ENCODE data around the gene ITPR2. TPM values are rescaled to one million over a fixed set of nuclear protein-coding genes. Genes with fewer than 3 reads are reported as not detected.

Gene ITPR2
- total RNA-seq, 1 experiment from 2014 or later = 14.3 TPM

DNA sequence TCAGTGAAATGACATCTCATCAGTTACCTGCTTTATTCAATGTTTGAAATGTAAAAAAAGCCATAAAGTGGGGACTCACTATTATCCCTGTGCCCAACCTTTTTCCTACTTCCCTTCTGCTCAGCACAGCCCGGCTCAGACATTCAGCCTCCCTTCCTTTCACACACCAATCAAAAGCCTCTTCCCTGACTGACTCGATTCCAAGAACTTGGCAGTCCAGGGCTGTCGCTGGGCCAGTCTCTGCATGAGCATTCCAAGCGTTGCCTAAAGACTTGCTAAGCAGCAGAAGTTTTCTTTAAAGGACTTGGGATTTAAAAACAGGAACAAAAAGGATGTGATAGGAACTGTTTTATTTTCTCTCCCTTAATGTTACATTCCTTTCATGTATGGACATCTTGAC lies 22.7 kb downstream of the ITPR2 start:
- H3K27me3 Mint-ChIP-seq (ENCODE audit: insufficient read depth, unreplicated experiment) = no peaks in the 10 kb centered on the region
- H3K4me3 Mint-ChIP-seq (ENCODE audit: unreplicated experiment) = no peak overlapping the region
- H3K9me3 Mint-ChIP-seq (ENCODE audit: unreplicated experiment) = no peaks in the 10 kb centered on the region
- TF ChIP-seq, protein P1, sequence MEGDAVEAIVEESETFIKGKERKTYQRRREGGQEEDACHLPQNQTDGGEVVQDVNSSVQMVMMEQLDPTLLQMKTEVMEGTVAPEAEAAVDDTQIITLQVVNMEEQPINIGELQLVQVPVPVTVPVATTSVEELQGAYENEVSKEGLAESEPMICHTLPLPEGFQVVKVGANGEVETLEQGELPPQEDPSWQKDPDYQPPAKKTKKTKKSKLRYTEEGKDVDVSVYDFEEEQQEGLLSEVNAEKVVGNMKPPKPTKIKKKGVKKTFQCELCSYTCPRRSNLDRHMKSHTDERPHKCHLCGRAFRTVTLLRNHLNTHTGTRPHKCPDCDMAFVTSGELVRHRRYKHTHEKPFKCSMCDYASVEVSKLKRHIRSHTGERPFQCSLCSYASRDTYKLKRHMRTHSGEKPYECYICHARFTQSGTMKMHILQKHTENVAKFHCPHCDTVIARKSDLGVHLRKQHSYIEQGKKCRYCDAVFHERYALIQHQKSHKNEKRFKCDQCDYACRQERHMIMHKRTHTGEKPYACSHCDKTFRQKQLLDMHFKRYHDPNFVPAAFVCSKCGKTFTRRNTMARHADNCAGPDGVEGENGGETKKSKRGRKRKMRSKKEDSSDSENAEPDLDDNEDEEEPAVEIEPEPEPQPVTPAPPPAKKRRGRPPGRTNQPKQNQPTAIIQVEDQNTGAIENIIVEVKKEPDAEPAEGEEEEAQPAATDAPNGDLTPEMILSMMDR (IDR thresholded peaks at IDR 0.05; ENCODE audit: unreplicated experiment) = no peak
- intact Hi-C loops (cut with micrococcal nuclease) = no loop called here
- no TSS peak for BruUV-seq (replicated peaks)
- ChIA-PET CTCF (interaction anchor here (0.6 to 1.5 kb wide), 4 partner anchors 16 to 754 kb away, joined by 3 to 7 read pairs (median 4); partner anchors contain the start of gene ITPR2), POLR2A (interaction anchor here (0.7 to 2.7 kb wide), 3 partner anchors 12 to 863 kb away, joined by 3 to 19 read pairs (median 4); partner anchors contain the start of gene ITPR2)
- DNase-seq (ENCODE audit: unreplicated experiment) = peak; percentile 61
- H3K4me1 Mint-ChIP-seq (ENCODE audit: insufficient read depth, unreplicated experiment) = peaks cover 16% of the 10 kb centered on the region
- peaks cover 12% of the 10 kb centered on the region for H3K36me3 Mint-ChIP-seq (ENCODE audit: insufficient read depth, unreplicated experiment)
- H3K27ac Mint-ChIP-seq (ENCODE audit: low read depth, unreplicated experiment) = peak overlapping the region; percentile 84

DNA sequence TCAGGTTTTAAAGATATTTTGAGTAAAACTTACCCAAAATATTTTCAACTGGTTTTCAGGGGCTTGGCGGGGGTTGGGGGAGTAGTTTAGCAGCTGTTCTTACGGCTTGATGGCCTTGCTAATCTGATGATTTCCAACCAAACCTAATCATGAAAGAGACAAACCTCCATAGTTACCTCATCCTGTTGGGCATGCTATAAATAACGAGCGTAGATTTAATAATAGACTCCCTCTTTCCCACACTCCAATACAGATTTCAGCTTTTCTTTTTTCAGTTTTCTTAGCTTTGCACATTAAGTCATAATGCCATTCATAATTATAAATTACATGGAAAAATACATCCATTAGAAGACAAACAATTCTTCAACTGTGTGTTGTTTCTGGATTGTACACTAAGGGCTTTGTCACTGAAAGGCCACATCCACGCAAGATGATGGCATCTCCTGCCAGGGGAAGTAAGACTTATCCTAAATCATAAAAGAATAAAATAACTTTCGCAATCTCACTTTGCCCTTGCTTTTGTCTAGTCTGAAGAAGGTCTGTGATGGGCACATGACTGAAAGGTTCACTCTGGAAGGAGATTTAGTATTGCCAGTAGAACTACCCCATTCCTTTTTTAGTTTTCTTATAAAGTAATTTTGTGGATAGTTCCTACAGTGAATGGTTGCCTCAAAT lies 23.2 kb downstream of the ITPR2 start:
- ChIA-PET POLR2A (interaction anchor here (0.5 to 2.7 kb wide), 6 partner anchors 10 to 770 kb away, joined by 3 to 19 read pairs (median 4); partner anchors contain the start of gene ITPR2), CTCF (interaction anchor here (0.6 to 1.5 kb wide), 4 partner anchors 16 to 754 kb away, joined by 3 to 7 read pairs (median 4); partner anchors contain the start of gene ITPR2)
- BruUV-seq (replicated peaks) = no TSS peak
- Mint-ChIP-seq H3K27me3 (ENCODE audit: insufficient read depth, unreplicated experiment) (no peaks in the 10 kb centered on the region), H3K4me3 (ENCODE audit: unreplicated experiment) (no peak overlapping the region), H3K36me3 (ENCODE audit: insufficient read depth, unreplicated experiment) (peaks cover 12% of the 10 kb centered on the region), H3K27ac (ENCODE audit: low read depth, unreplicated experiment) (peak overlapping the region; percentile 84), H3K9me3 (ENCODE audit: unreplicated experiment) (no peaks in the 10 kb centered on the region), H3K4me1 (ENCODE audit: insufficient read depth, unreplicated experiment) (peaks cover 16% of the 10 kb centered on the region)
- intact Hi-C loops (cut with micrococcal nuclease) = no loop called here
- TF ChIP-seq, protein P1 (IDR thresholded peaks at IDR 0.05; ENCODE audit: unreplicated experiment) = no peak
- DNase-seq (ENCODE audit: unreplicated experiment) = peak; percentile 6

DNA sequence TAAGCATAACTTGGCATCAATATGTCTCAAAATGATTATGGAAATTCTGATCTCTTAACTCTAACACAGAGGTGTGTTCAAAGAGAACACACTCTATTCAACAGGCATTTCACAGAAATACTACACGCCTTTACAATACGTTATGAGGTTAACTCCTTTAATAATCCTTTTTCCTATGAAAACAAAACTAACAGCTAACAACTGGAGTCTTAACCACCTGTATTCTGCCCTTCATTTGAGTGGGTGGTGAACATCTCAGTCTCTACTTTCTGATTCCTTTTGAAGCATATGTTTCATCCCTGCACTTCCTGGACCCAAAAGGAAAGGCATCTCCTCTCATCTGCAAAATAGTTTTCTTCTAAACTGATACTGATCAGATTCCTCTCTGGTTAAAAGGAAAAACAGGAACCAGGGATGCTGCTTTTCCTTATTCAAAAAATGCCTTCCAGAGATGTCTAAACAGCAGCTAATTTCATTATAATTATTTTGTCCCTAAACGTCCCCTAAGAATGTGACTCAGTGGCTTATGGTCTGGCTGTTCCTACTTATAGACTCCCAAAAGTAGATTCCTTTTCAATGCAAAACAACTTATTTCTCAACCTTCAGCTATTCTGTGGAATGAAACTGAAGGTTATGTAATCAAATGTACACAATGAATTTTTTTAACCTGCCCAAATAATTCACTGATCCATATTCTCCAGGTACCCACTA lies 24.1 kb downstream of the ITPR2 start:
- no peaks in the 10 kb centered on the region for H3K27me3 Mint-ChIP-seq (ENCODE audit: insufficient read depth, unreplicated experiment)
- CTCF ChIA-PET = interaction anchor here (0.7 to 1.5 kb wide), 3 partner anchors 15 to 73 kb away, joined by 3 to 7 read pairs (median 3); partner anchors contain the start of gene ITPR2
- POLR2A ChIA-PET = interaction anchor here (0.5 to 2.7 kb wide), 8 partner anchors 9 to 769 kb away, joined by 3 to 19 read pairs (median 4); partner anchors contain the start of gene ITPR2
- BruUV-seq (replicated peaks) = no TSS peak
- H3K27ac Mint-ChIP-seq (ENCODE audit: low read depth, unreplicated experiment) = no peak overlapping the region
- TF ChIP-seq, protein P1 (IDR thresholded peaks at IDR 0.05; ENCODE audit: unreplicated experiment) = no peak
- peaks cover 16% of the 10 kb centered on the region for H3K4me1 Mint-ChIP-seq (ENCODE audit: insufficient read depth, unreplicated experiment)
- no peaks in the 10 kb centered on the region for H3K9me3 Mint-ChIP-seq (ENCODE audit: unreplicated experiment)
- DNase-seq (ENCODE audit: unreplicated experiment) = no peak
- intact Hi-C loops (cut with micrococcal nuclease) = no loop called here
- H3K4me3 Mint-ChIP-seq (ENCODE audit: unreplicated experiment) = no peak overlapping the region
- H3K36me3 Mint-ChIP-seq (ENCODE audit: insufficient read depth, unreplicated experiment) = peaks cover 12% of the 10 kb centered on the region

DNA sequence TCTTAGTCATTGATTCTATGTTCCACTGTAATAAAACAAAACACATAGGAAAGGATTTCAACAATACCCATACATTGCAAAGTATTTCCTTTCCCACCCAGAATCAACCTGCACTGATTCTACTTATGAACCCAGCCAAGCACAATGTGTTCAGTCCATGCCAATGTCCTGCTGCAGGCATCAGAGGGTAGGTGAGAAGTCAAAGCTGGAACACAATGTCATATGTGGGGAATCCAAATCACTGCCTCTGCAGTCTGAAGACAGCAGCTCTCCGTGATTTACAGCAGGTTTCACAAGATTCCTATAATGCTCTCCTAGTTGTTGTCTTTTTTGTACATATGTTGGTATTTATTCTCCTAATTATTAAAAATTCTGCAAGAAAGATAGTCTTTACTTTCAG lies 25.7 kb downstream of the ITPR2 start:
- CTCF ChIA-PET = no interaction called here
- Mint-ChIP-seq H3K27me3 (ENCODE audit: insufficient read depth, unreplicated experiment) (no peaks in the 10 kb centered on the region), H3K4me3 (ENCODE audit: unreplicated experiment) (no peak overlapping the region), H3K36me3 (ENCODE audit: insufficient read depth, unreplicated experiment) (peaks cover 12% of the 10 kb centered on the region), H3K27ac (ENCODE audit: low read depth, unreplicated experiment) (no peak overlapping the region), H3K4me1 (ENCODE audit: insufficient read depth, unreplicated experiment) (peaks cover 26% of the 10 kb centered on the region), H3K9me3 (ENCODE audit: unreplicated experiment) (no peaks in the 10 kb centered on the region)
- DNase-seq (ENCODE audit: unreplicated experiment) = no peak
- BruUV-seq (replicated peaks) = no TSS peak
- TF ChIP-seq, protein P1 (IDR thresholded peaks at IDR 0.05; ENCODE audit: unreplicated experiment) = no peak
- POLR2A ChIA-PET = interaction anchor here (1.0 kb wide), 1 partner anchor 16 kb away, joined by 3 read pairs; no protein-coding TSS in a partner anchor
- intact Hi-C loops (cut with micrococcal nuclease) = no loop called here
